Activated naive CD4-positive, alpha-beta T cell treated with anti-CD3 and anti-CD28 coated beads for 36 hours (primary cell): ENCODE results near the gene SDK1. TPM values are rescaled to one million over a fixed set of nuclear protein-coding genes. Genes with fewer than 3 reads are reported as not detected.

Experiments
- CTCF ChIA-PET: fragments of 350-600 bp; sonication (Branson Sonifier 250); formaldehyde crosslinking; loops from one replicate; lab custom pipeline; 2021; ENCODE audit warnings: antibody characterized with exemption; lab: Charles Lee
- DNase-seq: peaks from one replicate; pipeline ENCODE4 v3.0.0-alpha.2; 2020
- H3K27ac Mint-ChIP-seq: one replicate; pipeline ENCODE4 v1.8.0; 2021; ENCODE audit warnings: mild to moderate bottlenecking, mixed read lengths
- H3K27me3 Mint-ChIP-seq: one replicate; pipeline ENCODE4 v1.8.0; 2021; ENCODE audit warnings: low read depth, mixed read lengths
- H3K36me3 Mint-ChIP-seq: one replicate; pipeline ENCODE4 v1.8.0; 2021; ENCODE audit warnings: low read depth, mixed read lengths
- H3K4me1 Mint-ChIP-seq: one replicate; pipeline ENCODE4 v1.8.0; 2021; ENCODE audit warnings: low read depth, mixed read lengths
- H3K4me3 Mint-ChIP-seq: one replicate; pipeline ENCODE4 v1.8.0; 2021; ENCODE audit warnings: mild to moderate bottlenecking, moderate library complexity, mixed read lengths
- H3K9me3 Mint-ChIP-seq: one replicate; pipeline ENCODE4 v1.8.0; 2021; ENCODE audit warnings: mixed read lengths
- intact Hi-C: fragments of 100-400 bp; cut with micrococcal nuclease; formaldehyde crosslinking; loops from one replicate; pipeline ENCODE4 v1.15.1; 2023
- total RNA-seq, 2 experiments: library from RNA; stranded (reverse); gene quantifications; one replicate each; pipeline ENCODE4 v1.2.3, GENCODE V29; 2021

The SDK1 gene
- total RNA-seq, 2 experiments from 2014 or later = 1.3 to 2.0 TPM

DNA sequence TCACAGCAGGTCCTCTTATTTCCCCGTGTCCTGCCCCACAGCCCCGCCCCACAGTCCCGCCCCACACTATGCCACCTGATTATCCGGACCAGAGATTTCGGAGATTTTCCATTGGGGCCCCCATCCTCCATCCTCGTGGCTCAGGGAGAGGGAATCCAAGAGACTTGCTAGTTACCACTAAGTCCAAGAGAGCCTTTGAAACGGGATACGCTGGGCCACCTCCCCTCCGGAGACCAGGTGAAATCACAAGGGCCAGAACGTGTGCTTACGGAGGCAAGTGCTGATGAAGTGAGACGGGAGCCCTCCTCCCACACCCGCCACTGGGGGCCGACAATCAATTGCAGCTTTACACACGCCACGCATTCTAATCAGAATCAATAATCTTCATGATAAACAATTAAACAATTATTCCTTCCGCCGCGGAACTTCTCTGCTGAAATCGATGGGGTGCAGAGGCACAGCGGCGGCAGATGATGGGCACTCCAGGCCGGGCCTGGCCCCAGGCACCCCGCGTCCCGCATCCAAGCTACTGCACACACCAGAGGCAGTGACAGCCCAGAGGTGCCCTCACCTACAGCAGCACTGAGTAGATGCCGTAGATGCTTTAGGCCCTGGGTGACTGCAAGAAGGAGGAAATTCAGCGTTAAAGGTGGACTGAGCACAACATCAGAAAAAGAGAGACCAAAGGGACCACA lies 847.0 kb downstream of the SDK1 start:
- no peak overlapping the region for H3K27ac Mint-ChIP-seq
- no peaks in the 10 kb centered on the region for H3K36me3 Mint-ChIP-seq
- H3K4me1 Mint-ChIP-seq = peaks cover 2% of the 10 kb centered on the region
- no peak overlapping the region for H3K4me3 Mint-ChIP-seq
- CTCF ChIA-PET = no interaction called here
- DNase-seq = no peak
- peaks cover 16% of the 10 kb centered on the region for H3K27me3 Mint-ChIP-seq
- H3K9me3 Mint-ChIP-seq = no peaks in the 10 kb centered on the region
- intact Hi-C loops = no loop called here

DNA sequence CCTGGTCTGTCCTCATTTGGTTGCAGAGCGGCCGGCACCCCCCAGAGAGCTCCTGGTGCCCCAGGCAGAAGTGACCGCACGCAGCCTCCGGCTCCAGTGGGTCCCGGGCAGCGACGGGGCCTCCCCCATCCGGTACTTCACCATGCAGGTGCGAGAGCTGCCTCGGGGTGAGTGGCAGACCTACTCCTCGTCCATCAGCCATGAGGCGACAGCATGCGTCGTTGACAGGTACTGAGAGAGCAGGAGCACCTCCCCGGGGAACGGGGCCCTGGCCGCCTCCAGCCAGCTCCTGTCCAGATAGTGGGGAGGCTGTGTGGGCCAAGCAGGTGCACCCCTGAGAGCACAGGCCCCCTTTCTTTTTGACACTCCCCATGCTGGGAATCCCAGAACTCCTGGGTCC lies 848.2 kb downstream of the SDK1 start:
- CTCF ChIA-PET = interaction anchor here (0.7 kb wide), 1 partner anchor 492 kb away, joined by 3 read pairs; no protein-coding TSS in a partner anchor
- Mint-ChIP-seq H3K4me1 (peaks cover 2% of the 10 kb centered on the region), H3K9me3 (no peaks in the 10 kb centered on the region), H3K36me3 (no peaks in the 10 kb centered on the region), H3K4me3 (no peak overlapping the region), H3K27ac (no peak overlapping the region), H3K27me3 (peaks cover 9% of the 10 kb centered on the region)
- intact Hi-C loops = no loop called here
- DNase-seq = no peak

DNA sequence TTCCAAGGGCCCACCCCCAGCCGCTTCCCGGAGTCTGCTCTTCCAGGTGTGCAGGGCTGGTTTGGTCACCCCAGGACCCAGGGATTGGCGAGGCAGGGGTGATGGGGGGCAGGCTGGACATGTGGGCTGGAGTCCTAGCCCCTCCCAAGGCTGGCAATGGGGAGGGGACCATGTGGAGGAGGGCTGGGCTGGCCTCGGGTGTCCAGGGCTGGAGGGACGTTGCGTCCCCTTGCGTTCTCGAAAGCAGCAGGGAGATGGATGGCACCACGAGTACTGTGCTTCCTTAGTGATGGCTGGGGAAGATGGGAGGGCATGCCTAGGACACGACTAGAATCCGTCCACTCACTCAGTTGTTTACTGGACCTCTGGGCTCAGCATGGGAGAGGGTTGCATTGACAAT lies 848.6 kb downstream of the SDK1 start:
- Mint-ChIP-seq H3K27me3 (peaks cover 6% of the 10 kb centered on the region), H3K36me3 (no peaks in the 10 kb centered on the region), H3K4me1 (no peaks in the 10 kb centered on the region), H3K9me3 (no peaks in the 10 kb centered on the region), H3K4me3 (no peak overlapping the region), H3K27ac (no peak overlapping the region)
- CTCF ChIA-PET = interaction anchor here (0.7 kb wide), 1 partner anchor 491 kb away, joined by 3 read pairs; no protein-coding TSS in a partner anchor
- intact Hi-C loops = no loop called here
- no peak for DNase-seq

DNA sequence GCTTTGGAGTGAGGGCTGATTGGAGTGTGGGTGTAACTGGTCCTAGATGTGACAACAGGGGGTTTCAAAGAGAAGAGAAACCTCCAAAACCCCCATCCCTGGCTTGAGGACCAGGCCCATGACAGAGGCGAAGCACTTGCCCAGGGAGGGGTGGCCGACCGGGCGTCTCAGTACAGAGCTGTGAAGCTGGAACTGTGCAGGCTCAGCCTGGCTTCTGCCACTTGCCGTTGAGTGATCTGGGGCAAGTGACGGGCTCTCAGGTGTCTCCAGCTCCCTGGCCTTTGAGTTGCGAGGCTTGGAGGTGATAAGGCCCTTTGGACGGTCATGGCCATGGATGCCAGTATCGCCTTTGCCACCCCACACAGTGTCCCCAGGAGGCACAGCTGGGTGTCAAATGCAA lies 849.7 kb downstream of the SDK1 start:
- CTCF ChIA-PET = interaction anchor here (0.6 kb wide), 1 partner anchor 52 kb away, joined by 3 read pairs; no protein-coding TSS in a partner anchor
- no peaks in the 10 kb centered on the region for H3K27me3 Mint-ChIP-seq
- DNase-seq = no peak
- H3K4me1 Mint-ChIP-seq = no peaks in the 10 kb centered on the region
- intact Hi-C loops = no loop called here
- no peaks in the 10 kb centered on the region for H3K9me3 Mint-ChIP-seq
- no peak overlapping the region for H3K4me3 Mint-ChIP-seq
- no peak overlapping the region for H3K27ac Mint-ChIP-seq
- H3K36me3 Mint-ChIP-seq = no peaks in the 10 kb centered on the region

DNA sequence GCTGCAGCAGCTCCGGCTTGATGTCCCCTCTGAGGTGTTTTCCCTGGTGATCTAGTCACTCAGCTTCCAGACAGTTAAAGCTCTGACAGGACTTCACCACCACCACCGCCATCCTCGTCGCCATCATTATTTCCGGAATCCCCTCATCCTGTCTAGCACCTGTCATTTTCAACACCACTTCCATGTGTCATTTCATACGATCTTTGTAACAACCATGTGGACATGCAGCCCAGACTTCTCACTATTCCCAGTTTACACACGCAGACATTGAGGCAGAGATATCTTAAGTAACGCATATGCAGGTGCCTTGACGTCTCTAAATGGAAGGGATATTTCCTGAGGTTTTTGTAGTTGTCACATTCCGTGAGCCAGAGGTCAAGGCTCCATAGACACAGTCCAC lies 850.5 kb downstream of the SDK1 start:
- no peak overlapping the region for H3K4me3 Mint-ChIP-seq
- no peak for DNase-seq
- H3K4me1 Mint-ChIP-seq = no peaks in the 10 kb centered on the region
- H3K27ac Mint-ChIP-seq = no peak overlapping the region
- H3K36me3 Mint-ChIP-seq = no peaks in the 10 kb centered on the region
- intact Hi-C loops = no loop called here
- CTCF ChIA-PET = no interaction called here
- H3K27me3 Mint-ChIP-seq = no peaks in the 10 kb centered on the region
- H3K9me3 Mint-ChIP-seq = no peaks in the 10 kb centered on the region

DNA sequence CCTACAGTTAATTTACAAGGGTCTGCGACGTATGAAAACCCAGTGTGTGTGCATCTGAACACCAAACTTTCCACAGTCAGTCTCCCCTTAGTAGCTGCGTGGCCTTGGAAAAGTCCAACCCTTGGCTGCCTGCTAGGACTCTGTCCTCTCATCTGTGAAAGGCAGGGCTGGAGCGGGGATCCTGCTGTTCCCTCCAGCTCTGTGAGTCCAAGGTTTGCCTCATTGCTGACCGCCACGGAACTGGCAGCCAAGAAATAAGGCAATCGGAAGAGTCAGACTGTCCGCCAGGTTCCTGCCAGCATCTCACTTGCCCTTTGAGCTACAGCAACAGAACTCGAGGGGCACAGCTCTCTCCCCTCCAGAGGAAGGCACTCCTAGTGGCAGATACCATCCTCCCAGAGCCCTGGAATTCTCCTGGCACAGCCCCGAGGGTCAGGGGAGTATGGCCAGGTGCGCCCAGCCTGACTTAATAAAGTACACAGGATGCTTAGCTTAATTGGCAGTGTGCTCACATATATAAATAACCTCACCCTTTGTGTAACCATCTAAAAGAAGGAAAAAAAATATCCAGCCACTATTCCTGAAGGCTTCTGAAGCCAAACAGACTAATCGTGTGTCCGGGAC lies 851.0 kb downstream of the SDK1 start:
- Mint-ChIP-seq H3K9me3 (no peaks in the 10 kb centered on the region), H3K4me1 (no peaks in the 10 kb centered on the region), H3K27ac (no peak overlapping the region), H3K4me3 (no peak overlapping the region), H3K27me3 (no peaks in the 10 kb centered on the region), H3K36me3 (no peaks in the 10 kb centered on the region)
- DNase-seq = no peak
- CTCF ChIA-PET = no interaction called here
- intact Hi-C loops = no loop called here

DNA sequence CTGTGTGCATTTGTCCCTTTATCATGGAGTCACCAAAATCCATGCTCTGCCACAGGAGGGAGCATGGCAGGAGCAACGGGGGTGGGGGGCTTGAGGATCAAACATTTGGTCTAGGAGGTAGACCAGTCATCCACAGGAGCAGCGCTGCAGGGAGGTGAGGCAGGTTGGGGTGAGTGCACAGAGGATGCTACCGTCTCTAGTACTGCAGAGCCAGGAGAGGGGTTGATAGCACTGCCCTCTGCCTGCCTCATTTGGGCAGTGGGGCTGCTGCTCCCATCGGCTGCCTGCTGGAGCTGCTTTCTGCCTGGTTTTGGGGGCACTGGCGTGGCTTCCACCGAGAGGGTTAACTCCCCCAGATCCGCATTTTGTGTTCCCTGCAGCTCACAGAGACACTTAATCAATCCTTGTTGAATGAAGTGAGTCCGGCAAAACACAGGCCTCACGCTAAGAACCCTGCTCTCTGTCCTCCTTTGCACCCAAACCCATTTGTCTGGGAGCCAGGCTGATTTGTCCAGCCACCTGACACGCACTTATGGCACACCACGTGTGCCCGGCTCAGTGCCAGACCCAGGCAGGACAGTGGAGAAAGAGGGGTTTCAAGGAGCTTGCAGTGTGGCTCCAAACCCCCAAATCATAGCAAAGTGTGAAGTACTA lies 854.0 kb downstream of the SDK1 start:
- intact Hi-C loops = no loop called here
- CTCF ChIA-PET = no interaction called here
- Mint-ChIP-seq H3K4me1 (no peaks in the 10 kb centered on the region), H3K36me3 (no peaks in the 10 kb centered on the region), H3K9me3 (no peaks in the 10 kb centered on the region), H3K4me3 (no peak overlapping the region), H3K27me3 (no peaks in the 10 kb centered on the region), H3K27ac (no peak overlapping the region)
- no peak for DNase-seq

DNA sequence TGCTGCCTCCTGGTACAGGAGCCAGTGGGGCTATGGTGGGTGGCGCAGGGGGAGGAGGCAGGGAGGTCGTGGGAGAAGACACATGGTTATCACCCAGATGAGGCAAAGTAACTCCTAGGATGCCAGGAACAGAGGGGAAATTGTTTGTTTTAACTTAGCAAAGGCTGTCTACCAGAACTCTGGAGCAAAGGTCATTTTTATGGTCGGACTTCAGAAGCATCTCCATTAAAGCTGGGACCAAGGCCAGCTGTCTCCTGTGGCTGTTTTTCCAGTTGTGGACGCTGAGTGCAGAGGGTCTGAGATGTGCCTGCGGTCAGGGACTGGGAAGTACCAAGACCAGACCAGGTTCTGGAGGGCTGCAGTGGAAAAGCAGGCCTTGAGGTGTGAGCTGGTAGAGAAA lies 855.1 kb downstream of the SDK1 start:
- H3K4me1 Mint-ChIP-seq = no peaks in the 10 kb centered on the region

DNA sequence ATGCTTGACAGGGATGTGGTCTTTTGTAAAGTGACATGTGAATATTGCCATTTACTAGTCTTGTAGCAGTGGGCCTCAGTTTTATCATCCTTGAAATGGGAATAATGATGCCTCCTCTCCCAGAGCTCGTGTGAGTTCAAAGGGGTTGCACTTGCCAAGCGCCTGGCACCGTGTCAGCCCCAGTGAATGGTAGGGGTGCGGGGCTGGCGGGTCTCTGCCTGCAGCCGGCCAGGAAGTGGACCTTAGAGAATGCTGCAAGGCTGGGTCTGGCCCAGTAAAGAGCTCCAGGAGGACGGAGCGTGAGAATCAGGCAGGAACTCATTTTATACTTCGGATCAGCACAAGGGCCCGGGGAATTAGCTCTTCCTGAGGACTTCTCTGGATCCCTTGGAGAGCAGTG lies 856.6 kb downstream of the SDK1 start:
- H3K4me3 Mint-ChIP-seq = no peak overlapping the region
- H3K27me3 Mint-ChIP-seq = no peaks in the 10 kb centered on the region
- no peaks in the 10 kb centered on the region for H3K36me3 Mint-ChIP-seq
- no peaks in the 10 kb centered on the region for H3K4me1 Mint-ChIP-seq
- intact Hi-C loops = no loop called here
- H3K27ac Mint-ChIP-seq = no peak overlapping the region
- CTCF ChIA-PET = no interaction called here
- no peaks in the 10 kb centered on the region for H3K9me3 Mint-ChIP-seq
- DNase-seq = no peak

More for the DNA sequence above, 855.1 kb downstream of the SDK1 start:
- DNase-seq = no peak
- CTCF ChIA-PET = no interaction called here
- H3K27ac Mint-ChIP-seq = no peak overlapping the region
- H3K9me3 Mint-ChIP-seq = no peaks in the 10 kb centered on the region
- no peak overlapping the region for H3K4me3 Mint-ChIP-seq
- intact Hi-C loops = no loop called here
- H3K27me3 Mint-ChIP-seq = no peaks in the 10 kb centered on the region
- H3K36me3 Mint-ChIP-seq = no peaks in the 10 kb centered on the region

DNA sequence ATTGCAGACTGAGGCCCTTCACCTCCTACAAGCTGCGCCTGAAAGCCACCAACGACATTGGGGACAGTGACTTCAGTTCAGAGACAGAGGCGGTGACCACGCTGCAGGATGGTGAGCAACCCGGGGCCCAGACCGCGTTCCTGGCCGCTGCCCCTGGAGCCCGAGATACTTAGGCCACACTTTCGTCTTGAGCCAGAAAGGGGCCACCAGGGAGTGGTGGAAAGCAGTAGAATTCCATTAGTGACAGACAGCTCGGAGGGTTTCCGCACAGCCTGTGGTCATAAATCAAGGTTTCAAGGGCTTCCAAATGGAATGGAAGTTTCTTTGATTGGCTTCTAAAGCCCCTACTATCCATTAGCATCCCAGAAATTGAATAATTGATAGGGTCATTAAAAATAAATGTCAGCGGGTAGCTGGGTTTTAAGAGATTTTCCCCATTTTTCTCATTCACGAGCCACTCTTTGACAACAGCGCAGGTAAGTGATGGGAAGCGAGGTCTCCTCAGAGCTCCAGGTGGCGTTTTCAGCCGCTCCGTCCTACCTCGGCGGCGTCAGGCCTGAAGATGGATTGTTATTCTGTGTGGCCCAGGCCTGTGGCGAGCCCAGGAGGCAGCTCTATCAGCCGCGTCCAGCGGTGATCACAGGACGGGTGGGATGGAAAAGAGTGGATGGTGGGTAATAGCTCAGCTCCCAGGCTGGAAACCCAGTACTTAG lies 857.5 kb downstream of the SDK1 start:
- CTCF ChIA-PET = no interaction called here
- no peak overlapping the region for H3K27ac Mint-ChIP-seq

DNA sequence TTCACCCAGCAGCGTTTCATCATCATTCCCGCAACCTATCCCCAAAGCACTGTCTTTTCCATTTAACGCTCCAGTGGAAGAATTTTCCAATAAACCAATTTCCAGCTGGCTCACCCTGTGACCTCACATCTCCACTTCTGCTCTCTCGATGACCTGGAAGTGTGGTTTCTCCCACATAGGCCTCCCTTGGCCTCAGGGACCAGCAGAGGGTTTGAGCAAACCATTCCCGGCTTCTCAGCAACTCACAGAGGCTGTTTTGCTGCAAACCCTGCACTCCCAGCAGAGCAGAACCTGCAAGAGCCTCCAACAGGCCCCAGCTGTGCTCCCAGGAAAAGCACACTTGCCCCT lies 858.1 kb downstream of the SDK1 start:
- H3K4me3 Mint-ChIP-seq = no peak overlapping the region
- intact Hi-C loops = no loop called here
- H3K4me1 Mint-ChIP-seq = no peaks in the 10 kb centered on the region
- no peaks in the 10 kb centered on the region for H3K27me3 Mint-ChIP-seq
- DNase-seq = no peak
- H3K9me3 Mint-ChIP-seq = no peaks in the 10 kb centered on the region
- CTCF ChIA-PET = interaction anchor here (0.6 kb wide), 1 partner anchor 794 kb away, joined by 3 read pairs; no protein-coding TSS in a partner anchor
- H3K27ac Mint-ChIP-seq = no peak overlapping the region
- no peaks in the 10 kb centered on the region for H3K36me3 Mint-ChIP-seq

More for the DNA sequence above, 857.5 kb downstream of the SDK1 start:
- no peaks in the 10 kb centered on the region for H3K36me3 Mint-ChIP-seq
- H3K4me3 Mint-ChIP-seq = no peak overlapping the region
- DNase-seq = no peak
- intact Hi-C loops = no loop called here
- H3K27me3 Mint-ChIP-seq = no peaks in the 10 kb centered on the region
- H3K9me3 Mint-ChIP-seq = no peaks in the 10 kb centered on the region
- H3K4me1 Mint-ChIP-seq = no peaks in the 10 kb centered on the region

DNA sequence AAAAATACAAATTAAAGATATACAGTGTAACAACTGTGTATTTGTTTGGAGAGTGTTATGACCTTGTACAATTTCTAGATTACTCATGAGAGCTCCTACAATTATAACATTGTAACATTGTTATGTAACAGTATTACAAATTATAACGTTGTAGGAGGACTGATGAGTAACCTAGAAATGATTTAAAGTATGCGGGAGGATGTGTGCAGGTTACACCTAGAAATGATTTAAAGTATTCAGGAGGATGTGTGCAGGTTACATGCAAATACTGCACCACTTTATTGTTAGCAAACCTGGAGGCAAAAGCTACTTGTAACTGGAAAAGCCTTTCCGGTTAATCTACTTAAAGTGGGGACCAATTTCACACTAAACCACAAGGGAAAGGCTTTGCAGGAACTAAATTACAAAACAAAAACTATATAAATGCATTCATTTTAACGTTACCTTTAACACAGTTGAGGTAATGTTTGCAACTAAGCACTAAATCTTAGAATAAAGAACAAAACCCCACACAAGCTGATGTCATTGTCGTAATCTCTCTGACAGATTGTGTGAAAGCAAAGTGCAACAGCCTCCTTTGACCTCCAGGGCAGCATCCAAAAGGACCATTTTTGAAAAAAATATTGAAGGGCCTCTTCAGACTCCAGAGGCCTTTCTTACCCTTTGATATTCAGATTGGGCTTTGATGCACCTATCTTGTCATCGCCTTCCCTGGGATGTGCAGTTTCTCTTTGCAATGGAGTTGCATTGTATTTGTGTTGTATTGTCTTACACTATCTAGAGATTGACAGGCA lies 858.9 kb downstream of the SDK1 start:
- CTCF ChIA-PET = interaction anchor here (0.6 kb wide), 1 partner anchor 793 kb away, joined by 3 read pairs; no protein-coding TSS in a partner anchor
- no peak overlapping the region for H3K27ac Mint-ChIP-seq
- H3K27me3 Mint-ChIP-seq = no peaks in the 10 kb centered on the region
- no peak overlapping the region for H3K4me3 Mint-ChIP-seq
- H3K36me3 Mint-ChIP-seq = no peaks in the 10 kb centered on the region
- DNase-seq = no peak
- no peaks in the 10 kb centered on the region for H3K4me1 Mint-ChIP-seq
- no peaks in the 10 kb centered on the region for H3K9me3 Mint-ChIP-seq
- intact Hi-C loops = no loop called here
